Hindlimb muscle (tissue), 1 donor: ENCODE results near the gene MTCH1. TPM values are rescaled to one million over a fixed set of nuclear protein-coding genes. Genes with fewer than 3 reads are reported as not detected.
"Not testable (repeated sequence)": the region's sequence is repeated elsewhere in the genome, so short reads cannot be mapped to it uniquely, and the experiment has no call there.

Experiments
- DNase-seq: peaks from one replicate; pipeline ENCODE4 v3.0.0-alpha.2; 2013
- polyA plus RNA-seq: library from polyadenylated mRNA; unstranded; fragments of 120-200 nt; gene quantifications from one replicate; pipeline ENCODE4 v1.2.1, GENCODE V29; 2013; ENCODE audit not compliant: insufficient read length

Gene MTCH1
- polyA plus RNA-seq, 1 donor: 107 TPM

GRCh38 chr6:36949636-36950035 lies 36.4 kb downstream of the MTCH1 start:
- DNase-seq: no peak

DNA sequence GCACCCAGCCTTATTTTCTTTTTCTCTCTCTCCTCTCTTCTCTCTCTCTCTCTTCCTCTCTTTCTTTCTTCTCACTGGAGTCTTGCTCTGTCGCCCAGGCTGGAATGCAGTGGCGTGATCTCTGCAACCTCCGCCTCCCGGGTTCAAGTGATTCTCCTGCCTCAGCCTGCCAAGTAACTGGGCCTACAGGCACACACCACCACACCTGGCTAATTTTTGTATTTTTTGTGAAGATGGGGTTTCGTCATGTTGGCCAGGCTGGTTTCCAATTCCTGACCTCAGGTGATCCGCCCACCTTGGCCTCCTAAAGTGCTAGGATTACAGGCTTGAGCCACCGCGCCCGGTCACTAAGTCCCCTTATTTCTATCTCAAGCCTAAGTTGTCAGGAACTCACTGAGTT lies 36.9 kb downstream of the MTCH1 start:
- DNase-seq: not testable (repeated sequence)

GRCh38 chr6:36947570-36948351 lies 38.2 kb downstream of the MTCH1 start:
- no peak for DNase-seq

DNA sequence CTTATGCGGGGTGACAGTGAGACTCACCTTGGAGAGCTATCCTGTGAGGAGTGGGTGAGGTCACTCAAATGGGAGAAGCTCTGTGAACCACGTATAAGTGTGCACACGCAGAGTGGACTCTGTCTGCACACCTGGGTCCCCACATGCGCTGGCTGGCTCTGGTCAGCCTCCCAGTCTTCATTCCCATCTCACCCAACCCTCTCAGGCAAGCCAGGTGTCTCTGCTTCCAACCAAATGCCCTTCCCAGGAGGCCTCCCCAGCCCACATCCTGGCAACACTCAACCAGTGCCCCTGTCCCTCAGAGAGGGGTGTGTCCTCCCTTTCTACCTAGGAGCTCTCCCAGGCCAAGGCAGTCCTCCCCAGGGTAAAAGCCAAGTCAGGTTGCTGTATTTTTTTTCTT lies 39.5 kb downstream of the MTCH1 start:
- DNase-seq: no peak

DNA sequence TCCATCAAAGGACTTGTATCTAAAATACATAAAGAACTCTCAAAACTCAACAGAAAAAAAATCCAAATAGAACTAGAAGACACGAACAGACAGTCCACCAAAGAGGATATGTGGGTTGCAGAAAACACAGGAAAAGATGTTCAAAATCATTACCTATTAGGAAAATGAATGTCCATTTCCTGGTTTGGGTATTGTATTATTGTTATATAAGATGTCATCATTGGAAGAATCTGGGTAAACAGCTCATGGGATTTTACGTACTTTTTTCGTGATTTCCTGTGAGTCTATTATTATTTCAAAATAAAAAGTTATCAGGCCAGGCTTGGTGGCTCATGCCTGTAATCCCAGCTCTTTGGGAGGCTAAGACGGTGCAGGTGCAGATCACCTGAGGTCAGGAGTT lies 40.7 kb downstream of the MTCH1 start:
- DNase-seq: no peak

- DNase-seq: no peak
These were observed 41.3 kb downstream of the MTCH1 start for GRCh38 chr6:36944650-36945049.

- not testable (repeated sequence) for DNase-seq
These were observed 43.7 kb downstream of the MTCH1 start for GRCh38 chr6:36942329-36942728.

DNA sequence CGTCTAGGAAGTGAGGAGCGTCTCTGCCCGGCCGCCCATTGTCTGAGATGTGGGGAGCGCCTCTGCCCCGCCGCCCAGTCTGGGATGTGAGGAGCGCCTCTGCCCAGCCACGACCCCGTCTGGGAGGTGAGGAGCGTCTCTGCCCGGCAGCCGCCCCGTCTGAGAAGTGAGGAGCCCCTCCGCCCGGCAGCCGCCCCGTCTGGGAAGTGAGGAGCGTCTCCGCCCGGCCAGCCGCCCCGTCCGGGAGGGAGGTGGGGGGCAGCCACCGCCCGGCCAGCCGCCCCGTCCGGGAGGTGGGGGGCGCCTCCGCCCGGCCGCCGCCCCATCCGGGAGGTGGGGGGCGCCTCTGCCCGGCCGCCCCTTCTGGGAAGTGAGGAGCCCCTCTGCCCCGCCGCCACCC lies 44.4 kb downstream of the MTCH1 start:
- not testable (repeated sequence) for DNase-seq

GRCh38 chr6:36940027-36940426 lies 46.0 kb downstream of the MTCH1 start:
- no peak for DNase-seq

DNA sequence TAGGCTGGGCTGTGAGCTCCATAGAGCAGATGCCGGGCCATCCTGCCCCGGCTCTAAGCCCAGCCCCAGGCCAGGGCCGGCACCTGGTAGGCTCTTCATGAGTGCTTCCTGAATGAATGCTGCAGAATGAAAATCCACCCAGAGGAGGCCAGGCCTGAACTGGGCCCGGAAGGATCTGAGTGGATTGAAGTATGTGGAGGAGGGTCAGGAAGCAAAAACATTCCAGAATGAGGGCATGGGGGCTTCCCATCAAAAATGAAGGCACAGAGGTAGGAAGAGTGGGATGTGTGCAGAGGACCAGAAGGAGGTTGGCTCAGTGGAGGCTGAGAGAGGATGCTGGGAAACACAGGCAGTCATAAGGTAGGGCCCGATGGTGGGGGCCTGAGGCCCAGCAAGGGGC lies 47.0 kb downstream of the MTCH1 start:
- DNase-seq: not testable (repeated sequence)

DNA sequence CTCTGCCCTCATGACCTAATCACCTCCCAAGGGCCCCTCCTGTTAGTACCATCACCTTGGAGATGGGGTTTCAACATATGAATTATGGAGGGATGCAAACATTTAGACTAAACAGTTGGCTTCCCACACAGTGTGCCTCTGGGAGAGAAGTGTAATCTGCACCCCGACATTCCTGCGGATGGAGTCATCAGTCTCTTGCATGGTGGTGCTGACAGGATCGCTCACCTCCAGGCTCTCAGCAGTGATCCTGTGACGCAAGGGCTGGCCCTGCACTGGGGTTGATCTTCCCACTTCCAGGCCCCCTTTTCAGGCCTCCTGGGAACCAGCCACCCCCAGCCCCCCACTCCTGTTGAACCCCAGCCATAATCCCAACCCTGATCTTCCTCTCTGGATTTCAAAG lies 47.5 kb downstream of the MTCH1 start:
- DNase-seq: no peak

- DNase-seq: no peak
These were observed 48.1 kb downstream of the MTCH1 start for GRCh38 chr6:36937896-36938295.

GRCh38 chr6:36936824-36937223 lies 49.2 kb downstream of the MTCH1 start:
- no peak for DNase-seq

DNA sequence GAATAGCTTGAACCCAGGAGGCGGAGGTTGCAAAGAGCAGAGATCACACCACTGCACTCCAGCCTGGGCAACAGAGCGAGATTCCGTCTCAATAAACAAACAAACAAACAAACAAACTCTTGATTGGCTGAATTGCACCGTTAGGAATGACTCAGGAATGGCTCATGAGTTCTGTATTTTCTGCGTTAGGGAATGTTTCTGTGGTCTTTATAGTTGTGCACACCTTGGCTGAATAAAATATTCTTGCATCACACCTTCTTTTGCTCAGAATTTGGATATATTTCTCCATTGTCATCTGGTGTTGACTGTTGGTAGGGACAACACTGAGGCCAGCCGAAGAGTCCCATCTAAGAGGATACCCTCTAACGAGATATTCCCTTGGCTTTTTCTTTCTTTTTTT lies 51.1 kb downstream of the MTCH1 start:
- no peak for DNase-seq

DNA sequence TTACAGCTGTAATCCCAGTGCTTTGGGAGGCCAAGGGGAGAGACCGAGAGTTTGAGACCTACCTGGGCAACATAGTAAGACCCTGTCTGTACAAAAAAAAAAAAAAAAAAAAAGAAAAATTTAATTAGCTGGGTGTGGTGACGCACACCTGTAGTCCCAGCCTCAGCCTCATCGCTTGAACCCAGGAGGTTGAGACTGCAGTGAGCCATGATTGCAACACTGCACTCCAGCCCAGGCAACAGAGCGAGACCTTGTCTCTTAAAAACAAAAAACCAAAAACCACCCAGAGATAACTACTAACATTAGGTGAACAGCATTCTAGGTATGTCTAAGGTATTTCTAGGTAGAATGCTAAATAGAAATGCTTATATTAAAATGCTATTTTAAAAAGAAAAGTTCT lies 52.5 kb downstream of the MTCH1 start:
- DNase-seq: no peak

DNA sequence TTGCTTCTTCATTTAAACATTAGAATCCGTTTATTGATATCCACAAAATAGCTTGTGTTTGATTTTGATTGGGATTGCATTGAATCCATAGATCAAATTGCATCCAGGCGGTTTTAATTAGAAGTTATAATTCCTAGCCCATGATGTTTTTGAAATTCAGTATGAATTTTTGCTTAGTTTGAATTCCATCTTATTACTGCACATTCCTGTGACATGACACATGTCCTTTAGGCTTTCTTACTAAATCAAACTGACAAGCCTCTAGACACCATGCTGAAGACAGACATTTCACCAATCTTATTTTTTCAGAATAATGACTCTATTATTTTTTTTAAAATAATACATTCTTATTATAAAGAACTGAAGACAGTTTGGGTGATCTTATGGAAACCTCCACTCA lies 52.9 kb downstream of the MTCH1 start:
- no peak for DNase-seq

GRCh38 chr6:36930483-36930882 lies 55.5 kb downstream of the MTCH1 start:
- DNase-seq: no peak

- no peak for DNase-seq
These were observed 56.4 kb downstream of the MTCH1 start for GRCh38 chr6:36929607-36930006.

DNA sequence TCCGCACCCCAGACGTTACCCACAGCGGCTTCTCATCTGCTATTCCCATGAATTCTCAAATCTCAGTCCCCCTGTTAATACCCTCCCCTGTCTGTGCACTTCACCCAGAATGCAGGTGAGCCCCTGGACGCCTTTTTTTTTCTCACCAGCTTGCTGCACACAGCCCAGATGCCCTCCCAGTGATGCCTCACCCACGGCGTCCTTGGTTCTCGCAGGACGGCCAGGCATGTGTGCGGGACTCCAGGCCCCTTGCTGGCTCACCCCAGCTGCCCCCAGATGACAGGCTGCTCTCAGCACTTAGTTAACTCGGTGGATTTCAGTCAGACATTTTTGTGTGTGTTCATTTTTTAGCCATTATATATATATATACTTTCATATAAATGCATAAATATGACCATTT lies 56.8 kb downstream of the MTCH1 start:
- DNase-seq: no peak

- DNase-seq: no peak
These were observed 57.5 kb downstream of the MTCH1 start for GRCh38 chr6:36928547-36928918.

GRCh38 chr6:36927691-36928546 lies 58.1 kb downstream of the MTCH1 start:
- DNase-seq: peak; percentile 50

GRCh38 chr6:36926708-36927513 lies 59.1 kb downstream of the MTCH1 start:
- no peak for DNase-seq

- no peak for DNase-seq
These were observed 60.2 kb downstream of the MTCH1 start for GRCh38 chr6:36925809-36926208.
